Fibroblast of pulmonary artery (primary cell): ENCODE measurements around the gene PPP2R5C.
A peak's percentile ranks its signal among the peaks of the same experiment; 100 is the strongest.

Source experiments
- DNase-seq: peaks from one replicate; pipeline ENCODE4 v3.0.0-alpha.2; 2010; ENCODE audit warnings: low read depth
- H3K4me3 ChIP-seq: replicated peaks from 2 replicates; pipeline ENCODE4 v1.5.1; 2011; ENCODE audit warnings: low read depth, mild to moderate bottlenecking, control low read depth, low read length, moderate library complexity
- CTCF ChIP-seq: IDR thresholded peaks from 2 replicates; pipeline ENCODE4 v1.5.1; 2011; ENCODE audit warnings: mild to moderate bottlenecking, control low read depth, low read length, inconsistent platforms; ENCODE audit errors: missing control alignments

PPP2R5C gene

GRCh38 chr14:101760138-101761011 lies 1.1 kb upstream of the PPP2R5C start:
- TF ChIP-seq CTCF, result no peak
- H3K4me3 ChIP-seq, result peak overlapping the region; percentile 80
- peak; percentile 99 for DNase-seq

- TF ChIP-seq CTCF, result no peak
- no peak for DNase-seq
Observed at GRCh38 chr14:101761881-101762529, 496 bp downstream of the PPP2R5C start.

GRCh38 chr14:101762530-101763101 lies 1.1 kb downstream of the PPP2R5C start:
- H3K4me3 ChIP-seq, result peak overlapping the region; percentile 72
- no peak for TF ChIP-seq CTCF
- no peak for DNase-seq

More at GRCh38 chr14:101761881-101762529, 496 bp downstream of the PPP2R5C start:
- H3K4me3 ChIP-seq, result peak overlapping the region; percentile 72

GRCh38 chr14:101763941-101764709 lies 2.6 kb downstream of the PPP2R5C start:
- no peak for DNase-seq
- no peak overlapping the region for H3K4me3 ChIP-seq
- TF ChIP-seq CTCF, result no peak

GRCh38 chr14:101767618-101768362 lies 6.3 kb downstream of the PPP2R5C start:
- no peak for DNase-seq
- H3K4me3 ChIP-seq, result no peak overlapping the region

More at GRCh38 chr14:101767618-101768362, 6.3 kb downstream of the PPP2R5C start:
- no peak for TF ChIP-seq CTCF
